Measurements from ENCODE around the gene MEF2C. TPM values are rescaled to one million over a fixed set of nuclear protein-coding genes. Genes with fewer than 3 reads are reported as not detected.
A peak's percentile ranks its signal among the peaks of the same experiment; 100 is the strongest.

The MEF2C gene
- total RNA-seq, 2 experiments from 2014 or later, result 0.10 to 0.17 TPM

- H3K9me3 Mint-ChIP-seq, result no peaks in the 10 kb centered on the region
- CTCF ChIA-PET, result interaction anchor here (0.6 kb wide), 1 partner anchor 516 kb away, joined by 4 read pairs; no protein-coding TSS in a partner anchor
Observed at GRCh38 chr5:88734191-88734640, 148.8 kb downstream of the MEF2C start.

GRCh38 chr5:88732862-88733261 is 150.1 kb downstream of the MEF2C start:
- Mint-ChIP-seq H3K9me3 (no peaks in the 10 kb centered on the region), H3K4me3 (no peak overlapping the region), H3K36me3 (ENCODE audit: low read depth) (no peaks in the 10 kb centered on the region), H3K27ac (no peak overlapping the region), H3K4me1 (no peaks in the 10 kb centered on the region), H3K27me3 (peaks cover 12% of the 10 kb centered on the region)
- ChIA-PET POLR2A (no interaction called here), CTCF (no interaction called here)
- DNase-seq, result no peak

More at GRCh38 chr5:88734191-88734640, 148.8 kb downstream of the MEF2C start:
- no peak for DNase-seq
- Mint-ChIP-seq H3K36me3 (ENCODE audit: low read depth) (no peaks in the 10 kb centered on the region), H3K4me3 (no peak overlapping the region), H3K27me3 (peaks cover 19% of the 10 kb centered on the region), H3K27ac (no peak overlapping the region), H3K4me1 (no peaks in the 10 kb centered on the region)
- POLR2A ChIA-PET, result no interaction called here

- Mint-ChIP-seq H3K36me3 (ENCODE audit: low read depth) (no peaks in the 10 kb centered on the region), H3K4me3 (no peak overlapping the region), H3K4me1 (no peaks in the 10 kb centered on the region), H3K27me3 (peaks cover 11% of the 10 kb centered on the region), H3K27ac (no peak overlapping the region), H3K9me3 (no peaks in the 10 kb centered on the region)
- DNase-seq, result no peak
- ChIA-PET POLR2A (no interaction called here), CTCF (no interaction called here)
Observed at GRCh38 chr5:88732181-88732633, 150.8 kb downstream of the MEF2C start.

- Mint-ChIP-seq H3K4me1 (no peaks in the 10 kb centered on the region), H3K4me3 (no peak overlapping the region), H3K27me3 (peaks cover 19% of the 10 kb centered on the region), H3K9me3 (no peaks in the 10 kb centered on the region), H3K27ac (no peak overlapping the region), H3K36me3 (ENCODE audit: low read depth) (no peaks in the 10 kb centered on the region)
- CTCF ChIA-PET, result interaction anchor here (0.6 to 1.7 kb wide), 5 partner anchors 39 to 1582 kb away, joined by 3 to 7 read pairs (median 3); no protein-coding TSS in a partner anchor
- DNase-seq, result no peak
- POLR2A ChIA-PET, result no interaction called here
Observed at GRCh38 chr5:88729829-88730182, 153.2 kb downstream of the MEF2C start.

- peak; percentile 63 for DNase-seq
- no peak overlapping the region for H3K4me3 Mint-ChIP-seq
- H3K4me1 Mint-ChIP-seq, result no peaks in the 10 kb centered on the region
- POLR2A ChIA-PET, result no interaction called here
- CTCF ChIA-PET, result interaction anchor here (0.9 to 1.7 kb wide), 3 partner anchors 10 to 1536 kb away, joined by 3 to 7 read pairs (median 3); no protein-coding TSS in a partner anchor
- H3K36me3 Mint-ChIP-seq (ENCODE audit: low read depth), result no peaks in the 10 kb centered on the region
- H3K27ac Mint-ChIP-seq, result no peak overlapping the region
- H3K27me3 Mint-ChIP-seq, result peaks cover 20% of the 10 kb centered on the region
- no peaks in the 10 kb centered on the region for H3K9me3 Mint-ChIP-seq
Observed at GRCh38 chr5:88729084-88729828, 153.7 kb downstream of the MEF2C start.

GRCh38 chr5:88727705-88728313 is 155.2 kb downstream of the MEF2C start:
- Mint-ChIP-seq H3K27ac (no peak overlapping the region), H3K27me3 (peaks cover 13% of the 10 kb centered on the region), H3K4me1 (no peaks in the 10 kb centered on the region), H3K9me3 (no peaks in the 10 kb centered on the region), H3K36me3 (ENCODE audit: low read depth) (no peaks in the 10 kb centered on the region), H3K4me3 (no peak overlapping the region)
- no peak for DNase-seq
- ChIA-PET CTCF (interaction anchor here (0.7 to 1.7 kb wide), 2 partner anchors 12 to 13 kb away, joined by 3 read pairs; no protein-coding TSS in a partner anchor), POLR2A (no interaction called here)

- ChIA-PET CTCF (no interaction called here), POLR2A (no interaction called here)
- Mint-ChIP-seq H3K27ac (no peak overlapping the region), H3K27me3 (peaks cover 13% of the 10 kb centered on the region), H3K4me3 (no peak overlapping the region), H3K9me3 (no peaks in the 10 kb centered on the region), H3K4me1 (no peaks in the 10 kb centered on the region), H3K36me3 (ENCODE audit: low read depth) (no peaks in the 10 kb centered on the region)
- DNase-seq, result no peak
Observed at GRCh38 chr5:88725454-88725853, 157.5 kb downstream of the MEF2C start.

GRCh38 chr5:88724201-88724600 is 158.8 kb downstream of the MEF2C start:
- Mint-ChIP-seq H3K4me3 (no peak overlapping the region), H3K27me3 (peaks cover 17% of the 10 kb centered on the region), H3K9me3 (no peaks in the 10 kb centered on the region), H3K36me3 (ENCODE audit: low read depth) (no peaks in the 10 kb centered on the region), H3K4me1 (no peaks in the 10 kb centered on the region), H3K27ac (no peak overlapping the region)
- no peak for DNase-seq
- ChIA-PET CTCF (no interaction called here), POLR2A (no interaction called here)

- no peaks in the 10 kb centered on the region for H3K4me1 Mint-ChIP-seq
- POLR2A ChIA-PET, result no interaction called here
- no peaks in the 10 kb centered on the region for H3K36me3 Mint-ChIP-seq (ENCODE audit: low read depth)
- peaks cover 26% of the 10 kb centered on the region for H3K27me3 Mint-ChIP-seq
- H3K4me3 Mint-ChIP-seq, result no peak overlapping the region
- DNase-seq, result no peak
- H3K9me3 Mint-ChIP-seq, result no peaks in the 10 kb centered on the region
- CTCF ChIA-PET, result no interaction called here
- no peak overlapping the region for H3K27ac Mint-ChIP-seq
Observed at GRCh38 chr5:88722546-88723073, 160.4 kb downstream of the MEF2C start.

GRCh38 chr5:88719434-88719833 is 163.6 kb downstream of the MEF2C start:
- no peaks in the 10 kb centered on the region for H3K36me3 Mint-ChIP-seq (ENCODE audit: low read depth)
- no peaks in the 10 kb centered on the region for H3K9me3 Mint-ChIP-seq
- H3K4me3 Mint-ChIP-seq, result no peak overlapping the region
- H3K4me1 Mint-ChIP-seq, result no peaks in the 10 kb centered on the region
- DNase-seq, result no peak
- CTCF ChIA-PET, result no interaction called here
- POLR2A ChIA-PET, result no interaction called here
- H3K27ac Mint-ChIP-seq, result no peak overlapping the region
- H3K27me3 Mint-ChIP-seq, result peaks cover 22% of the 10 kb centered on the region

- Mint-ChIP-seq H3K36me3 (ENCODE audit: low read depth) (no peaks in the 10 kb centered on the region), H3K9me3 (no peaks in the 10 kb centered on the region), H3K27ac (no peak overlapping the region), H3K27me3 (peaks cover 22% of the 10 kb centered on the region), H3K4me1 (no peaks in the 10 kb centered on the region), H3K4me3 (no peak overlapping the region)
- DNase-seq, result no peak
- CTCF ChIA-PET, result interaction anchor here (0.6 kb wide), 1 partner anchor 58 kb away, joined by 3 read pairs; no protein-coding TSS in a partner anchor
- POLR2A ChIA-PET, result no interaction called here
Observed at GRCh38 chr5:88718736-88719135, 164.2 kb downstream of the MEF2C start.

GRCh38 chr5:88716101-88716500 is 166.9 kb downstream of the MEF2C start:
- no peak overlapping the region for H3K27ac Mint-ChIP-seq
- ChIA-PET POLR2A (no interaction called here), CTCF (no interaction called here)
- no peaks in the 10 kb centered on the region for H3K4me1 Mint-ChIP-seq
- H3K4me3 Mint-ChIP-seq, result no peak overlapping the region
- H3K27me3 Mint-ChIP-seq, result peaks cover 21% of the 10 kb centered on the region
- H3K36me3 Mint-ChIP-seq (ENCODE audit: low read depth), result no peaks in the 10 kb centered on the region
- H3K9me3 Mint-ChIP-seq, result no peaks in the 10 kb centered on the region
- no peak for DNase-seq

- ChIA-PET POLR2A (no interaction called here), CTCF (interaction anchor here (1.1 kb wide), 1 partner anchor 12 kb away, joined by 3 read pairs; no protein-coding TSS in a partner anchor)
- no peak overlapping the region for H3K27ac Mint-ChIP-seq
- H3K4me1 Mint-ChIP-seq, result no peaks in the 10 kb centered on the region
- peaks cover 21% of the 10 kb centered on the region for H3K27me3 Mint-ChIP-seq
- H3K36me3 Mint-ChIP-seq (ENCODE audit: low read depth), result no peaks in the 10 kb centered on the region
- DNase-seq, result no peak
- no peak overlapping the region for H3K4me3 Mint-ChIP-seq
- no peaks in the 10 kb centered on the region for H3K9me3 Mint-ChIP-seq
Observed at GRCh38 chr5:88715503-88715902, 167.5 kb downstream of the MEF2C start.

All from activated CD4-positive, alpha-beta T cell treated with anti-CD3 and anti-CD28 coated beads, Interleukin-2, amount 10 ng/mL, durations not matched to agents 7 days and 5 days (primary cell).